Right lobe of liver (tissue), 4 donors: Measurements from ENCODE around the gene STK40.

Source experiments
- CTCF ChIP-seq, 4 donors: fragments of 200-600 bp in 3 of 4; fragments of 450-650 bp in 1 of 4; IDR thresholded peaks; one replicate each; pipeline versions ENCODE4 v1.5.1 to v1.8.0; 2016 to 2022; ENCODE audit warnings: antibody characterized with exemption in 4 of 4, mild to moderate bottlenecking in 2 of 4
- POLR2A ChIP-seq: fragments of 450-650 bp; IDR thresholded peaks from one replicate; pipeline ENCODE4 v1.6.1; 2017; ENCODE audit warnings: antibody characterized with exemption, mild to moderate bottlenecking
- donor health status: DM: no; HTN: no; CAD: no.
- donor health status: DM: no; HTN: no; CAD: no.
- donor health status: DM: no; HTN: yes; CAD: no.

- no peak for TF ChIP-seq CTCF (IDR thresholded peaks at IDR 0.05)
- TF ChIP-seq POLR2A, result no peak
Measured at GRCh38 chr1:36343651-36344394, 41.9 kb downstream of the STK40 start.
